Common myeloid progenitor, CD34-positive (primary cell): ENCODE measurements around the gene FKBP5.
A peak's percentile ranks its signal among the peaks of the same experiment; 100 is the strongest.
"Not testable (repeated sequence)": the region's sequence is repeated elsewhere in the genome, so short reads cannot be mapped to it uniquely, and the experiment has no call there.

Experiments
- CTCF ChIA-PET: fragments of 350-600 bp; sonication (Branson Sonifier 250); formaldehyde crosslinking; loops from one replicate; lab custom pipeline; 2021; ENCODE audit warnings: antibody characterized with exemption; lab: Charles Lee
- POLR2A ChIA-PET: fragments of 350-600 bp; sonication (Branson Sonifier 250); formaldehyde crosslinking; loops from one replicate; lab custom pipeline; 2021; ENCODE audit warnings: antibody characterized with exemption; lab: Charles Lee
- DNase-seq, 3 donors: peaks; one replicate each; pipeline versions ENCODE4 v3.0.0 to v3.0.0-alpha.2; 2013
- H3K27ac ChIP-seq, 2 experiments: 1 replicate in 1 of 2; 2 replicates in 1 of 2; pipeline ENCODE4 v1.7.0; 2013; ENCODE audit warnings: inconsistent platforms in 2 of 2, low read length in 2 of 2, mild to moderate bottlenecking in 2 of 2, low read depth in 1 of 2, moderate library complexity in 1 of 2; ENCODE audit not compliant: severe bottlenecking in 2 of 2, insufficient read depth in 1 of 2, poor library complexity in 1 of 2
- H3K27me3 ChIP-seq, 5 experiments: replicated peaks in 2 of 5; 1 replicate in 3 of 5; 2 replicates in 2 of 5; pipeline versions ENCODE4 v1.6.1 to v1.7.0; 2013; ENCODE audit warnings: low read length in 4 of 5, mild to moderate bottlenecking in 2 of 5, moderate library complexity in 2 of 5, inconsistent platforms in 1 of 5; ENCODE audit not compliant: insufficient read depth in 5 of 5, control insufficient read depth in 4 of 5
- H3K36me3 ChIP-seq, 4 experiments: 1 replicate in 2 of 4; 2 replicates in 2 of 4; pipeline versions ENCODE4 v1.6.1 to v1.7.0; 2013; ENCODE audit warnings: low read length in 3 of 4, control low read depth in 1 of 4, mild to moderate bottlenecking in 1 of 4; ENCODE audit not compliant: control insufficient read depth in 4 of 4, insufficient read depth in 4 of 4
- H3K4me1 ChIP-seq, 4 experiments: 1 replicate in 3 of 4; 2 replicates in 1 of 4; pipeline versions ENCODE4 v1.6.1 to v1.7.1; 2013; ENCODE audit warnings: low read length in 3 of 4, mild to moderate bottlenecking in 3 of 4, control low read depth in 1 of 4, inconsistent platforms in 1 of 4, moderate library complexity in 1 of 4; ENCODE audit not compliant: control insufficient read depth in 4 of 4, insufficient read depth in 4 of 4; ENCODE audit errors: control extremely low read depth in 1 of 4
- H3K4me3 ChIP-seq, 7 experiments: 1 replicate in 4 of 7; 2 replicates in 3 of 7; pipeline versions ENCODE4 v1.5.1 to v1.7.0; 2013; ENCODE audit warnings: mild to moderate bottlenecking in 7 of 7, low read length in 6 of 7, moderate library complexity in 6 of 7, inconsistent platforms in 2 of 7, low read depth in 2 of 7, control low read depth in 1 of 7; ENCODE audit not compliant: insufficient read depth in 4 of 7, control insufficient read depth in 1 of 7; ENCODE audit errors: extremely low read depth in 1 of 7
- H3K9me3 ChIP-seq, 5 experiments: 1 replicate in 4 of 5; 2 replicates in 1 of 5; pipeline versions ENCODE4 v1.6.1 to v1.7.1; 2013; ENCODE audit warnings: low read length in 4 of 5, mild to moderate bottlenecking in 2 of 5, inconsistent platforms in 1 of 5, low read depth in 1 of 5, moderate library complexity in 1 of 5; ENCODE audit not compliant: control insufficient read depth in 4 of 5, insufficient read depth in 2 of 5; ENCODE audit errors: control extremely low read depth in 1 of 5
- WGBS: methylation state at CpG from one replicate; pipeline ENCODE4 v1.1.5; 2013; ENCODE audit not compliant: insufficient coverage; 5-methylcytosine and 5-hydroxymethylcytosine counted together

FKBP5 gene

GRCh38 chr6:35598621-35599020, 90.1 kb downstream of the FKBP5 start:
- H3K9me3 ChIP-seq, POLR2A ChIA-PET, H3K27me3 ChIP-seq, H3K4me3 ChIP-seq, DNase-seq, H3K27ac ChIP-seq: not testable (repeated sequence)
- WGBS: 100% methylated on average over 5 of the region's 8 CpGs
- Histone ChIP-seq H3K36me3 (peaks cover 0 to 30% (median 11%) of the 10 kb centered on the region in 4 experiments), H3K4me1 (peaks cover 21 to 58% (median 34%) of the 10 kb centered on the region in 4 experiments)
- CTCF ChIA-PET: interaction anchor here (0.8 to 1.3 kb wide), 3 partner anchors 93 to 139 kb away, joined by 3 read pairs; no protein-coding TSS in a partner anchor

DNA sequence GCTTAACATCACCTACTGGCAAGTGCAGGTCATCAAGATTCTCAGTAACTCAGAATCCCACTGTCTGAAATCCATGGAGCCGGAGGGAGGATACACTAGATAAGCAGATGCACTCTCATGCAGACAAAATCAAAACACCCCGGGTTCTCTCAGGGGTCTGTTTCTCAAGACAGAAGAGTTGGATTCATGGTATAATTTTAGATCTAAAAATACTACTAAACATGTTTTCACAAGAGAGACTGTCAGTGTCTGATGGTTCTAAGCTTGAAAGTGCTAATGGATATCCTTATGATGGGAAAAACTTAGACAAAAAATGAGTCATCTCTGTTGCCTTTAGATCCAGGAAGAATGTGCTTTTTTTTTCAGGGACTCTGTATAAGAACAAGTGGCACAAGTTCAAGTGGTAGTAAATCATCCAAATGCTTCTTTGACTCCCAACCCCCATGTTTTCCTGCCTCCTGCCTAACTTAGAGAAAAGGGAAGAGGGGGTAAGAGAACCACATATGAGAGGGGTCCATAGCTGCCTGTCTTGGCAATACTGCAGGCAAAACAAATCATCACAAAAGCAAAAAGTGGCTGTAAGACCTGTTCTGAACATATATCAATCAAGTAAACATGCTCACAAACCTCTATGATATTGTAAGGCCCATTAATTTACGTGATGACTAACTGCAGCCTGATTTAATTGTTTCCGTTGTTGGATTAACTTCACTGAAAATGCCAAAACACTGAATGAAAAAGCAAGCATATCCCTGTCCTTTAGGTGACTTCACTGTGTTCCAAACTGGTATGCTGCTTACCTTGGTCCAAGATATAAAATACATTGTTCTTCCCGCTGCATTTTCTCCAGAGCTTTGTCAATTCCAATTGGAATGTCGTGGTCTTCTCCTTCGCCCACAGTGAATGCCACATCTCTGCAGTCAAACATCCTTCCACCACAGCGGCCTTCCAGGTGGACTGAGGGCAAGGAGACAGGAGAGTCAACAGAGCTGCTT, 92.0 kb downstream of the FKBP5 start:
- no peaks in the 10 kb centered on the region for H3K9me3 ChIP-seq
- H3K27me3 ChIP-seq: no peaks in the 10 kb centered on the region
- H3K4me3 ChIP-seq: peak overlapping the region in 1 of 7 experiments; percentile 28
- H3K4me1 ChIP-seq: peaks cover 16 to 45% (median 25%) of the 10 kb centered on the region in 4 experiments
- ChIA-PET CTCF (interaction anchor here (1.1 to 10.5 kb wide), 6 partner anchors 9 to 142 kb away, joined by 3 to 102 read pairs (median 4); partner anchors contain the start of gene ARMC12), POLR2A (no interaction called here)
- 48% methylated on average over 4 of the region's 8 CpGs for WGBS
- DNase-seq: peak in 2 of 3 donors; percentile 51 to 56
- peak overlapping the region in 1 of 2 experiments; percentile 37 for H3K27ac ChIP-seq
- H3K36me3 ChIP-seq: peaks cover 0 to 40% (median 16%) of the 10 kb centered on the region in 4 experiments

- POLR2A ChIA-PET: interaction anchor here (0.6 to 0.7 kb wide), 2 partner anchors 28 to 202 kb away, joined by 3 read pairs; no protein-coding TSS in a partner anchor
- CTCF ChIA-PET: interaction anchor here (1.1 to 10.5 kb wide), 4 partner anchors 10 to 144 kb away, joined by 3 to 102 read pairs (median 7); partner anchors contain the start of gene ARMC12
- H3K9me3 ChIP-seq: no peaks in the 10 kb centered on the region
- WGBS: 0% methylated on average over 1 of the region's 6 CpGs
- H3K27me3 ChIP-seq: no peaks in the 10 kb centered on the region
- no peak overlapping the region for H3K4me3 ChIP-seq
- H3K36me3 ChIP-seq: peaks cover 2 to 58% (median 21%) of the 10 kb centered on the region in 4 experiments
- no peak overlapping the region for H3K27ac ChIP-seq
- DNase-seq: no peak
- peaks cover 11 to 33% (median 16%) of the 10 kb centered on the region in 4 experiments for H3K4me1 ChIP-seq
These were observed 94.1 kb downstream of the FKBP5 start for GRCh38 chr6:35594503-35595186.

GRCh38 chr6:35592178-35592577, 96.5 kb downstream of the FKBP5 start:
- H3K4me3 ChIP-seq: no peak overlapping the region
- H3K27ac ChIP-seq: no peak overlapping the region
- H3K27me3 ChIP-seq: no peaks in the 10 kb centered on the region
- peaks cover 2 to 69% (median 31%) of the 10 kb centered on the region in 4 experiments for H3K36me3 ChIP-seq
- DNase-seq: no peak
- H3K4me1 ChIP-seq: peaks cover 9 to 29% (median 12%) of the 10 kb centered on the region in 4 experiments
- ChIA-PET CTCF (interaction anchor here (0.7 to 10.5 kb wide), 10 partner anchors 15 to 147 kb away, joined by 3 to 102 read pairs (median 4); partner anchors contain the start of gene ARMC12), POLR2A (interaction anchor here (1.3 to 2.2 kb wide), 2 partner anchors 12 to 32 kb away, joined by 4 to 8 read pairs; no protein-coding TSS in a partner anchor)
- no CpG with 5 or more reads among the region's 3 CpGs for WGBS
- no peaks in the 10 kb centered on the region for H3K9me3 ChIP-seq

- peaks cover 0 to 15% (median 5%) of the 10 kb centered on the region in 4 experiments for H3K4me1 ChIP-seq
- peak overlapping the region in 1 of 2 experiments; percentile 36 for H3K27ac ChIP-seq
- ChIA-PET POLR2A (interaction anchor here (0.6 to 2.2 kb wide), 2 partner anchors 11 to 34 kb away, joined by 3 to 8 read pairs; no protein-coding TSS in a partner anchor), CTCF (interaction anchor here (0.8 to 10.5 kb wide), 11 partner anchors 8 to 148 kb away, joined by 3 to 102 read pairs (median 5); partner anchors contain the start of gene ARMC12)
- H3K36me3 ChIP-seq: peaks cover 8 to 71% (median 37%) of the 10 kb centered on the region in 4 experiments
- WGBS: 73% methylated on average over 3 of the region's 6 CpGs
- no peak for DNase-seq
- H3K27me3 ChIP-seq: no peaks in the 10 kb centered on the region
- H3K4me3 ChIP-seq: no peak overlapping the region
- no peaks in the 10 kb centered on the region for H3K9me3 ChIP-seq
These were observed 98.1 kb downstream of the FKBP5 start for GRCh38 chr6:35590622-35591066.

DNA sequence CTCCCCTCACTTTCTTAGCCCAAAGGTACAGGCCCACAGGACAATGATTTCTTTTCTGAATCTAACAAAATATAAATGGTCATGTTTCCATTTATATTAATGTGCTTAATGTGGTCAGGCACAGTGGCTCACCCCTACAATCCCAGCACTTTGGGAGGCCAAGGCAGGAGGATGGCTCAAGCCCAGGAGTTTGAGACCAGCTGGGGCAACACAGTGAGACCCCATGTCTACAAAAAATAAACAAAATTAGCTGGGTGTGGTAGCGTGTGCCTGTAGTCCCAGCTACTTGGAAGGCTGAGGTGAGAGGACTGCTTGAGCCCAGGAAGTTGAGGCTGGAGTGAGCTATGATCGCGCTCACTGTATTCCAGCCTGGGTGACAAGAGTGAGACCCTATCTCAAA, 98.8 kb downstream of the FKBP5 start:
- ChIA-PET POLR2A (no interaction called here), CTCF (interaction anchor here (0.6 to 10.5 kb wide), 4 partner anchors 34 to 149 kb away, joined by 3 to 102 read pairs (median 10); partner anchors contain the start of gene ARMC12)
- WGBS: 100% methylated on average over 3 of the region's 3 CpGs
- H3K4me1 ChIP-seq: peaks cover 0 to 10% (median 5%) of the 10 kb centered on the region in 4 experiments
- no peak for DNase-seq
- no peaks in the 10 kb centered on the region for H3K9me3 ChIP-seq
- H3K27ac ChIP-seq: no peak overlapping the region
- no peaks in the 10 kb centered on the region for H3K27me3 ChIP-seq
- peaks cover 8 to 68% (median 37%) of the 10 kb centered on the region in 4 experiments for H3K36me3 ChIP-seq
- no peak overlapping the region for H3K4me3 ChIP-seq
